Coronary artery (tissue), 2 donors: ENCODE results near the gene CCDC88A.

Experiments used
- DNase-seq: peaks from one replicate; pipeline ENCODE4 v3.0.0-alpha.2; 2017; ENCODE audit warnings: low spot score
- H3K27ac ChIP-seq, 2 donors: fragments of 200-600 bp; sonication (generic); one replicate each; pipeline ENCODE4 v1.5.1; 2016 to 2019
- H3K4me3 ChIP-seq: fragments of 200-600 bp; sonication (generic); 2 replicates; pipeline ENCODE4 v1.5.1; 2016; ENCODE audit warnings: mild to moderate bottlenecking, moderate library complexity
- CTCF ChIP-seq: fragments of 200-600 bp; sonication (generic); IDR thresholded peaks from one replicate; pipeline ENCODE4 v1.5.1; 2019; ENCODE audit warnings: antibody characterized with exemption

Gene CCDC88A

GRCh38 chr2:55421326-55421725 is 1.7 kb upstream of the CCDC88A start:
- H3K4me3 ChIP-seq: no peak overlapping the region
- DNase-seq: no peak
- no peak overlapping the region for H3K27ac ChIP-seq
- no peak for TF ChIP-seq CTCF

GRCh38 chr2:55420871-55421270 is 1.2 kb upstream of the CCDC88A start:
- DNase-seq: no peak
- no peak for TF ChIP-seq CTCF
- Histone ChIP-seq H3K4me3 (no peak overlapping the region), H3K27ac (no peak overlapping the region)

GRCh38 chr2:55420439-55420725 is 726 bp upstream of the CCDC88A start:
- TF ChIP-seq CTCF: no peak
- peak overlapping the region; percentile 93 for H3K4me3 ChIP-seq
- peak overlapping the region; percentile 93 to 95 for H3K27ac ChIP-seq
- DNase-seq: no peak

GRCh38 chr2:55419233-55419678 is 400 bp downstream of the CCDC88A start:
- no peak for TF ChIP-seq CTCF
- no peak for DNase-seq
- H3K27ac ChIP-seq: peak overlapping the region; percentile 93 to 95
- peak overlapping the region; percentile 93 for H3K4me3 ChIP-seq

- Histone ChIP-seq H3K4me3 (peak overlapping the region; percentile 93), H3K27ac (peak overlapping the region; percentile 93 to 95)
- TF ChIP-seq CTCF: no peak
- DNase-seq: no peak
These were observed 984 bp downstream of the CCDC88A start for GRCh38 chr2:55418512-55419232.

GRCh38 chr2:55418072-55418471 is 1.6 kb downstream of the CCDC88A start:
- no peak for DNase-seq
- no peak for TF ChIP-seq CTCF
- peak overlapping the region in 1 of 2 donors; percentile 1 for H3K27ac ChIP-seq
- H3K4me3 ChIP-seq: peak overlapping the region; percentile 93

GRCh38 chr2:55416786-55417568 is 2.7 kb downstream of the CCDC88A start:
- DNase-seq: no peak
- Histone ChIP-seq H3K27ac (no peak overlapping the region), H3K4me3 (peak overlapping the region; percentile 93)
- TF ChIP-seq CTCF: no peak
